GM12878 (cell line): ENCODE measurements around the gene MPEG1. TPM values are rescaled to one million over a fixed set of nuclear protein-coding genes. Genes with fewer than 3 reads are reported as not detected.

Source experiments
- ATAC-seq: fragments of 200-7000 bp; cut with Tn5 transposase; 3 replicates; pipeline ENCODE4 v1.9.1; 2020; ENCODE audit warnings: mild to moderate bottlenecking, moderate library complexity
- BruUV-seq: library from RNA; stranded (reverse); fragments of 400-500 nt; replicated peaks from 2 replicates; lab custom pipeline; 2021; lab: Mats Ljungman, UMichigan
- CTCF ChIA-PET: fragments of 300-600 bp; sonication (Branson Sonifier 250); formaldehyde crosslinking; extraction: SDS; loops from one replicate; lab custom pipeline; 2021; ENCODE audit warnings: inconsistent platforms; lab: Yijun Ruan, JAX
- POLR2A ChIA-PET: fragments of 350-600 bp; formaldehyde crosslinking; extraction: SDS; loops from one replicate; lab custom pipeline; 2021; ENCODE audit warnings: inconsistent platforms; lab: Charles Lee
- RAD21 ChIA-PET: fragments of 300-600 bp; sonication (Branson Sonifier 250); formaldehyde crosslinking; loops from one replicate; lab custom pipeline; 2023; ENCODE audit warnings: antibody characterized with exemption; ENCODE audit not compliant: unreplicated experiment; lab: Charles Lee
- SMC1A ChIA-PET: fragments of 300-600 bp; sonication (Branson Sonifier 250); formaldehyde crosslinking; loops from one replicate; lab custom pipeline; 2023; ENCODE audit not compliant: unreplicated experiment, uncharacterized antibody; lab: Charles Lee
- DNase-seq: peaks from one replicate; pipeline ENCODE4 v3.0.0-alpha.2; 2011; ENCODE audit warnings: low read depth, low spot score
- FAIRE-seq: peaks from 3 replicates; lab custom pipeline; 2011; peaks lifted over from hg19 to GRCh38; lab: Jason Lieb, UNC
- H2AFZ ChIP-seq: 2 replicates; pipeline ENCODE4 v1.6.0; 2011; ENCODE audit warnings: low read depth, low read length, control low read depth; ENCODE audit not compliant: control insufficient read depth
- H3K27ac ChIP-seq: 2 replicates; pipeline ENCODE4 v1.5.1; 2011; ENCODE audit warnings: control low read depth; ENCODE audit not compliant: control insufficient read depth, insufficient read depth
- H3K27me3 ChIP-seq, 2 experiments: replicated peaks in 1 of 2; 2 replicates each; pipeline versions ENCODE4 v1.6.0 to v1.6.1; 2011; ENCODE audit warnings: low read length in 1 of 2; ENCODE audit not compliant: control insufficient read depth in 2 of 2, insufficient read depth in 2 of 2
- H3K36me3 ChIP-seq, 2 experiments: 2 replicates each; pipeline ENCODE4 v1.5.1; 2011; ENCODE audit warnings: low read length in 1 of 2; ENCODE audit not compliant: control insufficient read depth in 2 of 2, insufficient read depth in 2 of 2
- H3K4me1 ChIP-seq: 2 replicates; pipeline ENCODE4 v1.6.1; 2011; ENCODE audit warnings: mild to moderate bottlenecking, low read length, moderate library complexity, mixed read lengths; ENCODE audit not compliant: control insufficient read depth, insufficient read depth
- H3K4me2 ChIP-seq: 2 replicates; pipeline ENCODE4 v1.6.0; 2011; ENCODE audit warnings: control low read depth; ENCODE audit not compliant: control insufficient read depth, insufficient read depth
- H3K4me3 ChIP-seq: fragments of 200-600 bp; sonication (generic); 2 replicates; pipeline ENCODE4 v1.5.1; 2016
- H3K79me2 ChIP-seq: 2 replicates; pipeline ENCODE4 v1.6.0; 2011; ENCODE audit warnings: low read length; ENCODE audit not compliant: control insufficient read depth, insufficient read depth
- H3K9ac ChIP-seq: 2 replicates; pipeline ENCODE4 v1.8.0; 2011; ENCODE audit warnings: low read length, control low read depth, mixed read lengths; ENCODE audit not compliant: control insufficient read depth, insufficient read depth
- H3K9me3 ChIP-seq: replicated peaks from 3 replicates; pipeline ENCODE4 v1.5.1; 2011; ENCODE audit warnings: mild to moderate bottlenecking, low read length; ENCODE audit not compliant: control insufficient read depth, insufficient read depth
- H4K20me1 ChIP-seq: 2 replicates; pipeline ENCODE4 v1.6.0; 2011; ENCODE audit not compliant: control insufficient read depth, insufficient read depth
- ASH2L ChIP-seq: fragments of 300-600, 200-600 bp; sonication (generic); IDR thresholded peaks from 2 replicates; pipeline ENCODE4 v1.6.1; 2017; ENCODE audit warnings: low read depth, mild to moderate bottlenecking, borderline replicate concordance
- BHLHE40 ChIP-seq, 2 experiments: fragments of 450-650 bp in 1 of 2; IDR thresholded peaks; 2 replicates each; pipeline ENCODE4 v1.6.1; 2011 to 2017; ENCODE audit warnings: low read depth in 2 of 2, borderline replicate concordance in 1 of 2, improper control_type of control experiment in 1 of 2, low read length in 1 of 2, mild to moderate bottlenecking in 1 of 2
- GABPA ChIP-seq: IDR thresholded peaks from 2 replicates; pipeline ENCODE4 v1.6.1; 2014; ENCODE audit warnings: antibody characterized with exemption, low read depth, mild to moderate bottlenecking, inconsistent platforms
- JUND ChIP-seq: IDR thresholded peaks from 2 replicates; pipeline ENCODE4 v1.6.1; 2012; ENCODE audit warnings: low read depth, mild to moderate bottlenecking, low read length, improper control_type of control experiment, moderate library complexity
- MEF2B ChIP-seq: fragments of 450-650 bp; IDR thresholded peaks from 2 replicates; pipeline ENCODE4 v1.6.1; 2018; ENCODE audit warnings: mild to moderate bottlenecking, moderate library complexity; ENCODE audit not compliant: partially characterized antibody, poor library complexity, severe bottlenecking
- NFIC ChIP-seq: IDR thresholded peaks from 2 replicates; pipeline ENCODE4 v1.6.1; 2012; ENCODE audit warnings: low read depth, mild to moderate bottlenecking, inconsistent platforms, low read length, moderate library complexity
- NR2C2 ChIP-seq: IDR thresholded peaks from 2 replicates; pipeline ENCODE4 v1.6.1; 2011; ENCODE audit warnings: borderline replicate concordance, low read depth; ENCODE audit not compliant: control insufficient read depth, insufficient read length
- POLR2AphosphoS5 ChIP-seq: IDR thresholded peaks from 2 replicates; pipeline ENCODE4 v1.6.1; 2011; ENCODE audit warnings: mild to moderate bottlenecking, low read length, inconsistent platforms
- RCOR1 ChIP-seq: conservative IDR thresholded peaks from 2 replicates; pipeline ENCODE4 v1.6.1; 2012; ENCODE audit warnings: low read depth, low read length, improper control_type of control experiment
- SIX5 ChIP-seq: IDR thresholded peaks from 2 replicates; pipeline ENCODE4 v1.6.1; 2011; ENCODE audit warnings: mild to moderate bottlenecking, low read depth, low read length, moderate library complexity; ENCODE audit not compliant: severe bottlenecking
- SP1 ChIP-seq: IDR thresholded peaks from one replicate; pipeline ENCODE4 v1.6.1; 2011; ENCODE audit warnings: low read depth, low read length
- SPI1 ChIP-seq: IDR thresholded peaks from 2 replicates; pipeline ENCODE4 v1.6.1; 2011; ENCODE audit warnings: low read depth, mild to moderate bottlenecking, low read length, moderate library complexity, borderline replicate concordance; ENCODE audit not compliant: insufficient read depth
- YY1 ChIP-seq: IDR thresholded peaks from 2 replicates; pipeline ENCODE4 v1.6.1; 2011; ENCODE audit warnings: low read depth, mild to moderate bottlenecking, low read length
- ZBED1 ChIP-seq: IDR thresholded peaks from 2 replicates; pipeline ENCODE4 v1.6.1; 2016; ENCODE audit warnings: borderline replicate concordance
- ZBTB4 ChIP-seq: fragments of 450-650 bp; formaldehyde crosslinking; IDR thresholded peaks from 2 replicates; pipeline ENCODE4 v1.4.0; 2022; ENCODE audit warnings: mild to moderate bottlenecking, moderate library complexity
- WGBS: methylation state at CpG from one replicate; pipeline ENCODE4 v1.1.6; 2016; ENCODE audit warnings: low lambda C conversion rate; ENCODE audit not compliant: insufficient replicate concordance, insufficient coverage; ENCODE audit errors: missing lambda C conversion rate; 5-methylcytosine and 5-hydroxymethylcytosine counted together
- in situ Hi-C: fragments of 300-500 bp; cut with MboI; formaldehyde crosslinking; loops from 9 replicates; pipeline ENCODE4 v1.14.3; 2018; ENCODE audit warnings: mixed read lengths
- intact Hi-C: fragments of 100-400 bp; cut with micrococcal nuclease; formaldehyde crosslinking; loops from one replicate; pipeline ENCODE4 v1.14.2; 2022; ENCODE audit not compliant: unreplicated experiment
- polyA plus RNA-seq, 11 experiments: library from polyadenylated mRNA; depleted of rRNA in 4 of 11; unstranded in 6 of 11; stranded (reverse) in 5 of 11; fragments of >200 nt; fragmentation: Nextera tagmentation in 4 of 11; fragmentation: Illumina TruSeq in 1 of 11; extraction: Ambion mirVana in 4 of 11; extraction: Trizol in 1 of 11; gene quantifications; 1 replicate in 1 of 11; 2 replicates in 10 of 11; pipeline versions ENCODE4 v1.2.1 to v1.2.3, GENCODE V29; 2011 to 2016; ENCODE audit warnings: inconsistent platforms in 2 of 11, missing spikeins in 2 of 11, low read depth in 1 of 11
- total RNA-seq, 4 experiments: library from RNA; depleted of rRNA in 3 of 4; stranded (reverse); fragments of >200 nt in 3 of 4; fragmentation: Illumina TruSeq in 1 of 4; extraction: Trizol in 1 of 4; gene quantifications; 2 replicates each; pipeline versions ENCODE4 v1.2.1 to v1.2.3, GENCODE V29; 2013 to 2021
- TF ChIP-seq, protein P1 (sequence below): IDR thresholded peaks from 2 replicates; pipeline ENCODE4 v1.6.1; 2012; ENCODE audit warnings: low read depth, low read length, improper control_type of control experiment
- TF ChIP-seq, protein P2 (sequence below): fragments of 450-650 bp; IDR thresholded peaks from 2 replicates; pipeline ENCODE4 v1.6.1; 2016; ENCODE audit warnings: mild to moderate bottlenecking, moderate library complexity, borderline replicate concordance

The MPEG1 gene
- total and polyA plus RNA-seq, 10 of the 15 experiments (the other 5 are each of a cell fraction or from before 2014, with no cell fraction given) = 1.3 to 15.6 (median 11.7) TPM; not detected in 1

DNA sequence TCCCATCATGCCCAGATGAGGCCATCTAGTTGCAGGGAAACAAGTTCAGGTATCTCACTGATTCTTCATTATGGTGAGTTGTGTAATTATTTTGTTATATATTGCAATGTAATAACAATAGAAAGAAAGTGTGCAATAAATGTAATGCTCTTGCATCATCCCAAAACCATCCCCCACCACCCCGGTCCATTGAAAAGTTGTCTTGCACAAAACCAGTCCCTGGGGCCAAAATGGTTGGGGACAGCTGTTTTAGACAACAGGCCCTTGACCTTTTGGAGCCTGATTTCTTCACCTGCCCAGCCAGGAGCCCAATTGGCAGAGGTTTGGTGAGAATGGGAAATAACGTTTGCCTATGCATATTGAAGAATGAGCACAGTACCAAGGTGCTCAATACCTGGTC lies 15.9 kb downstream of the MPEG1 start:
- peaks cover 35% of the 10 kb centered on the region for H3K4me1 ChIP-seq
- intact Hi-C loops (no loop called here), in situ Hi-C loops (loop anchor here (25.0 kb wide), 1 partner anchor 1566 kb away; the partner anchor contains the start of gene MS4A15)
- peaks cover 19 to 25% of the 10 kb centered on the region in 2 experiments; a peak in 3 of 4 replicates for H3K36me3 ChIP-seq
- no TSS peak for BruUV-seq
- ChIA-PET CTCF (interaction anchor here (33.5 kb wide), 1 partner anchor 17 kb away, joined by 1180 read pairs; the partner anchor contains the start of gene DTX4), RAD21 (no interaction called here), SMC1A (interaction anchor here (8.5 kb wide), 1 partner anchor 10 kb away, joined by 68 read pairs; no protein-coding TSS in a partner anchor), POLR2A (interaction anchor here (1.0 kb wide), 1 partner anchor 17 kb away, joined by 4 read pairs; no protein-coding TSS in a partner anchor)
- H3K9me3 ChIP-seq = no peaks in the 10 kb centered on the region; the same call in 2 of the 3 replicates
- no peaks in the 10 kb centered on the region for H4K20me1 ChIP-seq
- no peak overlapping the region for H3K27ac ChIP-seq
- H3K9ac ChIP-seq = no peak overlapping the region
- 96% methylated on average over 2 of the region's 2 CpGs for WGBS
- H3K4me3 ChIP-seq = no peak overlapping the region
- FAIRE-seq (no peak), ATAC-seq (no peak), DNase-seq (no peak)
- no peak overlapping the region for H2AFZ ChIP-seq
- no peaks in the 10 kb centered on the region; the same call in 1 of the 2 replicates for H3K79me2 ChIP-seq
- no peaks in the 10 kb centered on the region for H3K27me3 ChIP-seq
- TF ChIP-seq RCOR1 = no peak
- no peak for TF ChIP-seq SPI1
- TF ChIP-seq MEF2B = no peak
- no peak for TF ChIP-seq ZBTB4 (CRISPR knock-in tag)
- no peak for TF ChIP-seq SP1
- no peak for TF ChIP-seq JUND
- no peak for TF ChIP-seq YY1
- TF ChIP-seq NFIC = no peak
- no peak for TF ChIP-seq NR2C2
- TF ChIP-seq POLR2AphosphoS5 = no peak
- no peak for TF ChIP-seq BHLHE40 (IDR thresholded peaks at IDR 0.05; ENCODE audit: borderline replicate concordance in 1 of 2, low read depth in 2 of 2, low read length in 1 of 2)
- TF ChIP-seq, protein P1, sequence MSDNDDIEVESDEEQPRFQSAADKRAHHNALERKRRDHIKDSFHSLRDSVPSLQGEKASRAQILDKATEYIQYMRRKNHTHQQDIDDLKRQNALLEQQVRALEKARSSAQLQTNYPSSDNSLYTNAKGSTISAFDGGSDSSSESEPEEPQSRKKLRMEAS = no peak
- TF ChIP-seq ZBED1 = no peak
- TF ChIP-seq, protein P2, sequence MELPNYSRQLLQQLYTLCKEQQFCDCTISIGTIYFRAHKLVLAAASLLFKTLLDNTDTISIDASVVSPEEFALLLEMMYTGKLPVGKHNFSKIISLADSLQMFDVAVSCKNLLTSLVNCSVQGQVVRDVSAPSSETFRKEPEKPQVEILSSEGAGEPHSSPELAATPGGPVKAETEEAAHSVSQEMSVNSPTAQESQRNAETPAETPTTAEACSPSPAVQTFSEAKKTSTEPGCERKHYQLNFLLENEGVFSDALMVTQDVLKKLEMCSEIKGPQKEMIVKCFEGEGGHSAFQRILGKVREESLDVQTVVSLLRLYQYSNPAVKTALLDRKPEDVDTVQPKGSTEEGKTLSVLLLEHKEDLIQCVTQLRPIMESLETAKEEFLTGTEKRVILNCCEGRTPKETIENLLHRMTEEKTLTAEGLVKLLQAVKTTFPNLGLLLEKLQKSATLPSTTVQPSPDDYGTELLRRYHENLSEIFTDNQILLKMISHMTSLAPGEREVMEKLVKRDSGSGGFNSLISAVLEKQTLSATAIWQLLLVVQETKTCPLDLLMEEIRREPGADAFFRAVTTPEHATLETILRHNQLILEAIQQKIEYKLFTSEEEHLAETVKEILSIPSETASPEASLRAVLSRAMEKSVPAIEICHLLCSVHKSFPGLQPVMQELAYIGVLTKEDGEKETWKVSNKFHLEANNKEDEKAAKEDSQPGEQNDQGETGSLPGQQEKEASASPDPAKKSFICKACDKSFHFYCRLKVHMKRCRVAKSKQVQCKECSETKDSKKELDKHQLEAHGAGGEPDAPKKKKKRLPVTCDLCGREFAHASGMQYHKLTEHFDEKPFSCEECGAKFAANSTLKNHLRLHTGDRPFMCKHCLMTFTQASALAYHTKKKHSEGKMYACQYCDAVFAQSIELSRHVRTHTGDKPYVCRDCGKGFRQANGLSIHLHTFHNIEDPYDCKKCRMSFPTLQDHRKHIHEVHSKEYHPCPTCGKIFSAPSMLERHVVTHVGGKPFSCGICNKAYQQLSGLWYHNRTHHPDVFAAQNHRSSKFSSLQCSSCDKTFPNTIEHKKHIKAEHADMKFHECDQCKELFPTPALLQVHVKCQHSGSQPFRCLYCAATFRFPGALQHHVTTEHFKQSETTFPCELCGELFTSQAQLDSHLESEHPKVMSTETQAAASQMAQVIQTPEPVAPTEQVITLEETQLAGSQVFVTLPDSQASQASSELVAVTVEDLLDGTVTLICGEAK = no peak
- TF ChIP-seq ASH2L = no peak
- no peak for TF ChIP-seq SIX5
- no peak for TF ChIP-seq GABPA
- H3K4me2 ChIP-seq = no peak overlapping the region
